Adipocyte (in vitro differentiated cells): ENCODE measurements around the gene CGB8.

Experiments used
- DNase-seq: peaks from one replicate; pipeline ENCODE4 v3.0.0-alpha.2; 2015; ENCODE audit warnings: low read depth
- H3K27me3 ChIP-seq: replicated peaks from 2 replicates; pipeline ENCODE4 v1.7.0; 2013; ENCODE audit warnings: mild to moderate bottlenecking, low read length, moderate library complexity; ENCODE audit not compliant: control insufficient read depth, insufficient read depth
- H3K36me3 ChIP-seq: 2 replicates; pipeline ENCODE4 v1.7.0; 2013; ENCODE audit warnings: low read length, mild to moderate bottlenecking, moderate library complexity; ENCODE audit not compliant: control insufficient read depth, insufficient read depth, severe bottlenecking
- H3K4me1 ChIP-seq: 2 replicates; pipeline ENCODE4 v1.7.0; 2013; ENCODE audit warnings: mild to moderate bottlenecking, low read length, moderate library complexity; ENCODE audit not compliant: control insufficient read depth, insufficient read depth
- H3K4me3 ChIP-seq: 2 replicates; pipeline ENCODE4 v1.7.0; 2013; ENCODE audit warnings: mild to moderate bottlenecking, low read length, moderate library complexity
- H3K9ac ChIP-seq: 2 replicates; pipeline ENCODE4 v1.7.0; 2013; ENCODE audit warnings: mild to moderate bottlenecking, low read length, moderate library complexity
- H3K9me3 ChIP-seq: 2 replicates; pipeline ENCODE4 v1.7.0; 2013; ENCODE audit warnings: mild to moderate bottlenecking, low read length, moderate library complexity; ENCODE audit not compliant: control insufficient read depth

The CGB8 gene

DNA sequence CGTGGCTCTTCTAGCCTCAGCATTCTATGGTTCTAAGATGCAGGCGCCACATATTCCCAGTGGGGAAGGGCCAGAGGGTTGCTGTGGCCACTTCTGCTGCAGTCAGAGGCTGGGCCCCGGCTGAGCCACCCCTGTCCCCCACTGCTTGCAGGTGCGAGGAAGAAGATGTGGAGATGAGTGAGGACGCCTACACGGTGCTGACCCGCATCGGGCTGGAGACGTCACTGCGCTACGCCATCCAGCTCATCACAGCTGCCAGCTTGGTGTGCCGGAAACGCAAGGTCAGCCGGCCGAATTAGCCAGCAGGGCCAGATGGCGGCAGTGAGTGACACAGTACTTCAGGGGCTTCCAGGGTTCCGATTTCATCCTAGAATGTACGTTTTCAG, 34.0 kb downstream of the CGB8 start:
- Histone ChIP-seq H3K36me3 (peaks cover 44% of the 10 kb centered on the region), H3K27me3 (peaks cover 3% of the 10 kb centered on the region), H3K4me3 (no peak overlapping the region), H3K9me3 (no peaks in the 10 kb centered on the region), H3K4me1 (peaks cover 10% of the 10 kb centered on the region), H3K9ac (no peak overlapping the region)
- DNase-seq = no peak

DNA sequence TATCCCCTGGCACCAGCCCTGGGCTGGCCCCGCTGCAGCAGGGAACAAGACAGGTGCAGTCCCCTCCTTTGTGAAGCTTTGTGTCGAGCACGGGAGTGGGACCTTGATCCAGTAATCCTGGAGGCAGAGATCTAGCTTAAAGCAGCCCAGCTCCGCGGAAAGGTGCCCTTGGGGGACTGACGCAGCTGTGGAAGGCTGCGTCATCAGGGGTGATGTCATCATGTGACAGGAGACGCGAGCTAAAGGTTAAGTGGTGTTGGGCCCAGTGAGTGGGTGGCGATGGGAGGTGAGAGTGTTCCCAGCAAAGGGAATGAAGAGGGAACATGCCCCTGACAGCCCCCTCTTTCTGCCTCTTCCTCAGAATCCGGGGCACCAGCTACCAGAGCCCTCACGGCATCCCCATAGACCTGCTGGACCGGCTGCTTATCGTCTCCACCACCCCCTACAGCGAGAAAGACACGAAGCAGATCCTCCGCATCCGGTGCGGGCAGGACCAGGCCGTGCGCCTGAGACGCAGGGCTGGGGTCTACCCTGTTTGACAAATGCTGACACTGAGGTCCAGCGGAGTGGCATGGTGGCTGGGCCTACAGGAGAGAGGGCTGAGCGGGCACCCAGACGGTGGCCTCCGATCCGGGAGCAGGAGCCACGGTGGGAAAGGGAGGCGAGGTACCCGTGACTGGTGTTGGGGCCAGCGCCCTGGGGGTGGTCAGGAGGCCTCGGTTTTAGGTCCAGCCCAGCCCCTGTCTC, 34.6 kb downstream of the CGB8 start:
- DNase-seq = no peak
- H3K36me3 ChIP-seq = peaks cover 50% of the 10 kb centered on the region

DNA sequence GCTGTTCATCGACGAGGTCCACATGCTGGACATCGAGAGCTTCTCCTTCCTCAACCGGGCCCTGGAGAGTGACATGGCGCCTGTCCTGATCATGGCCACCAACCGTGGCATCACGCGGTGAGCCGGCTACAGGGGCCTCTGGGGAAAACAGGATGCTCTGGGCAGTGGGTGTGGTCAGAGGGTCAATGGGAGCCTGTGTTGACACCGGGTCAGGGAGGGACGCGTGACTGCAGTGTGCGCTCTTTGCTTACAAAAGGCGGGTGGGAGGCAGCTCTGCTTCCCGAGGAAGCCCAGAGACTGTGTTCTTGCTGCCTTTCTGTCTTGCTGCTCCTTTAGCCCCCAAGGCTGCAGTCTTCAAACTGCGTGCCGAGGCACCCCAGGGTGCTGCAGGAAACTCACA, 37.7 kb downstream of the CGB8 start:
- no peak for DNase-seq
- H3K9ac ChIP-seq = no peak overlapping the region
- no peak overlapping the region for H3K4me3 ChIP-seq
- H3K9me3 ChIP-seq = no peaks in the 10 kb centered on the region
- H3K36me3 ChIP-seq = peaks cover 63% of the 10 kb centered on the region
- H3K27me3 ChIP-seq = no peaks in the 10 kb centered on the region
- no peaks in the 10 kb centered on the region for H3K4me1 ChIP-seq

More for the DNA sequence above, 34.6 kb downstream of the CGB8 start:
- Histone ChIP-seq H3K9ac (no peak overlapping the region), H3K9me3 (no peaks in the 10 kb centered on the region), H3K4me1 (peaks cover 10% of the 10 kb centered on the region), H3K4me3 (no peak overlapping the region), H3K27me3 (peaks cover 3% of the 10 kb centered on the region)

DNA sequence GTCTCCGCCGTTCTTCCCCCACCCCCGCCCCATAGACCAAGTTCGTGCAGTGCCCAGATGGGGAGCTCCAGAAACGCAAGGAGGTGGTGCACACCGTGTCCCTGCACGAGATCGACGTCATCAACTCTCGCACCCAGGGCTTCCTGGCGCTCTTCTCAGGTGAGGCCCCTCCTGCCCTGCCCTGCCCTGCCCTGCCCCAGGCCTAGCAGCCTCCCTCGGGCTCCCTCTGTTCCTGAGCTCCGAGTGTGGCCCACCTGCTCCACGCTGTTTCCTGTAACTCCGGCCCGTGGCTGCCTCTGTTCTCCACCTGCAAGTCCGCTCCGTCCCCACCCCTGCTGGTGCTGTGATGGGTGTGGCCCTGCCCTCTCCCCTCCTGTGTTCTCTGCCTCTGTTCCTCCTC, 38.5 kb downstream of the CGB8 start:
- H3K4me1 ChIP-seq = no peaks in the 10 kb centered on the region
- H3K4me3 ChIP-seq = no peak overlapping the region
- H3K9ac ChIP-seq = no peak overlapping the region
- no peaks in the 10 kb centered on the region for H3K27me3 ChIP-seq
- H3K36me3 ChIP-seq = peaks cover 61% of the 10 kb centered on the region
- no peaks in the 10 kb centered on the region for H3K9me3 ChIP-seq
- no peak for DNase-seq

DNA sequence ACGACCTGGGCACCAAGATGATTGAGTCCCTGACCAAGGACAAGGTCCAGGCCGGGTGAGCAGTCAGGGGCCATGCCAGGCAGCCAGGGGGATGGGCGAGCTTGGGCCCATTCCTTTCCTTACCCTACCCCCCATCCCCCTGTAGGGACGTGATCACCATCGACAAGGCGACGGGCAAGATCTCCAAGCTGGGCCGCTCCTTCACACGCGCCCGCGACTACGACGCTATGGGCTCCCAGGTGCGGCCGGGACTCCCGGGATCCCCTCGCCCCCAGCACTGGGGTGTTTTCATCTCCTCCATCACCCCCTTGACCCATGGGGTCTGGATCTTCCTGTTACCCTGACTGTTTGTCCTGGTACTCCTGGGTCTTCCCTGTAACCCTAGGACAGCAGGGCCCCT, 39.1 kb downstream of the CGB8 start:
- Histone ChIP-seq H3K9me3 (no peaks in the 10 kb centered on the region), H3K9ac (no peak overlapping the region), H3K4me1 (no peaks in the 10 kb centered on the region), H3K36me3 (peaks cover 61% of the 10 kb centered on the region), H3K4me3 (no peak overlapping the region), H3K27me3 (no peaks in the 10 kb centered on the region)
- DNase-seq = no peak

DNA sequence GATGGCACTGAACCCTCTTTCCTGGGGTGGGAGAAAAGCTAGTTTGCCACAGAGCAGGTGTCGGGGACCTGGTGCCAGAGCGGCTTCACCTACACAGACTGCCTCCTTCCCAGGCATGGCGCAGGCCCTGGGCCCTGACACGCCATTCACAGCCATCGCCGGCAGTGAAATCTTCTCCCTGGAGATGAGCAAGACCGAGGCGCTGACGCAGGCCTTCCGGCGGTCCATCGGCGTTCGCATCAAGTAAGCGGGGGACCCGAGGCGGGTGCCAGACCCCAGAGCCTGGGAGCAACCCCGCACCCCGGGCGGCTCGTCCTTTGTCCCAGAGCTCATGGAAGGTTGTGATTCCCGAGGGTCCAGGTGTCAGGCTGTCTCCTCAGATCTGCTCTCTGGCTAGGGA, 42.0 kb downstream of the CGB8 start:
- Histone ChIP-seq H3K27me3 (no peaks in the 10 kb centered on the region), H3K4me3 (no peak overlapping the region), H3K4me1 (no peaks in the 10 kb centered on the region), H3K9ac (no peak overlapping the region), H3K9me3 (no peaks in the 10 kb centered on the region), H3K36me3 (peaks cover 56% of the 10 kb centered on the region)
- no peak for DNase-seq

DNA sequence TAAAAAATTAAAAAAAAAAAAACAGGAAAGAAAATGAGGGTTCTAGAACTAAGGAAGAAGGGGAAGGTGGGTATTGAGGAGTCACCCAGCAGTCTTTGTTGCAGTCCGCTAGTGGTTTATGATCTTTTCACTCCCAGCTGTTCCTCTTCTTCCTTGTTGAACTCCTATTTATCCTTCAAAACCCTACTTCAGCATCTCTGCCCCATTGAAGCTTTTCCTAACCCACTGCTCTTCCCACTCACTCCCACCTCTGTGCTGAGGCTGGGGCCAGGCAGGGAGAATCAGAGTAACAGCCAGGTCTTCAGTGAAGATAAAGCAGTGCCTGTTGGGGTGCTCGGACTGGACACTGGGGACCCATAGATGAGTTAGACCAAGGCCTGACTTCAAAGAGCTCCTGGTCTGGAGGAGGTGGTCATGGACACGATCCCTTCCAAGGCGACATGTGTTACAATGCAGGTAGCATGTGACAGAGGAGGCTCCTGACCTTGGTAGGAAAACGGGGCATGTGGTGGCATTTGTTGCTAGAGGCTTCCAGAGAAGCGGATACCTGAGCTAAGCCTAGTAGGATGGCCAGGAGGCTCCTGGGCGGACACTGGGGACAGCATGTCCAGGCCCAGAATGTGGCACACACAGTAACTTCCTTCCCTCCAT, 43.8 kb downstream of the CGB8 start:
- H3K27me3 ChIP-seq = no peaks in the 10 kb centered on the region
- no peak overlapping the region for H3K9ac ChIP-seq
- H3K9me3 ChIP-seq = no peaks in the 10 kb centered on the region
- no peak for DNase-seq
- H3K36me3 ChIP-seq = peaks cover 47% of the 10 kb centered on the region
- H3K4me1 ChIP-seq = no peaks in the 10 kb centered on the region
- no peak overlapping the region for H3K4me3 ChIP-seq

DNA sequence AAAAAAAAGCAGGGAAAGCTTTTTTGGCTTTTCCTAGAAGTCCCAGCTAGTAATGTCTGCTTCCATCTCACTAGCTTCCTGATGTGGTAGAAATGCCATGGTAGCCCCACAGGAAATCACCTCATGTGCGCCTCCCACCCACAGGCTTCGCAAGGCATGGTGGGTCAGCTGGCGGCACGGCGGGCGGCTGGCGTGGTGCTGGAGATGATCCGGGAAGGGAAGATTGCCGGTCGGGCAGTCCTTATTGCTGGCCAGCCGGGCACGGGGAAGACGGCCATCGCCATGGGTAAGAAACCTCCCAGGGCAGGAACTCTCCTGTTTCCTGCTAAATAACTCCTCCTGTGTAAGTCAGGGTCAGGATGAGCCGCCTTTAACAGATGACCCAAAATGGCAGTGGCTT, 44.8 kb downstream of the CGB8 start:
- no peaks in the 10 kb centered on the region for H3K4me1 ChIP-seq
- peaks cover 39% of the 10 kb centered on the region for H3K36me3 ChIP-seq
- H3K27me3 ChIP-seq = no peaks in the 10 kb centered on the region
- no peaks in the 10 kb centered on the region for H3K9me3 ChIP-seq
- no peak overlapping the region for H3K4me3 ChIP-seq
- H3K9ac ChIP-seq = no peak overlapping the region
- DNase-seq = no peak

DNA sequence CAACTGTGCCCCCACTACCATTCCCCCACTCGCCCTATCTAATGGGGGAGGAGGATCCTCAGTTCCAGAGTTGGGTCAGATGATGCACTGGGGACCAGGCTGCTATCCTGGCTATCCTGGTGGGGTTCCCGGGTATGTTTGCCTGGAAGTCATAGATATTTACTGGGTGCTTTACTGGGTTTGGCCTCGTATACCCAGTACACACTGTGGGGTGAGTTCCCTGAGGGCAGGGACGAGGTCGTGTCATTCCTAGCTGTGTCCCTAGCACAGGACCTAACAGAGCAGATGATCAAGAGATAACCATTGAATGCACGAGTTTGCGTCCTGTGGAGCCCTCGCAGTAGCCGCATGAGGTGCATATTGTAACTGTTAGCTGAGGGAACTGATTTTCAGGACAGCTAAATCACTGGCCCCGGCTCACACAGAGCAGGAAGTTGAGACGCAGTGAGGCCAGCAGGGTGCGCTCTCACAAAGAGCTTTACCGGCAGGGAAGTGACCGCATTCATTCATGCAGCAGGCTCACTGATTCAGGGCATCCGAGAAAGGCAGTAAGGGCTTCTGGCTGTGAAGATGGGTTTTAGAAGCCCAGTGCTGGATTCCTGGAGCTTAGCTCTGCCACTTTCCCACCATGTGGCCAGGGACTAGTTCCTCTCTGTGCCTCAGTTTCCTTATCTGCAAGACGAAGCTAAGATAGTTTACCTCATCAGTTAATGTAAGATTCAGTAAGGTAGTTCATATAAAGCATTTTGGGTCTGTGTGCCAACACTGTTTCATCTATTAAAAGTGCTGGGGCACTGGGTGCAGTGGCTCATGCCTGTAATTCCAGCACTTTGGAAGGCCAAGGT, 49.2 kb downstream of the CGB8 start:
- no peak overlapping the region for H3K4me3 ChIP-seq
- no peaks in the 10 kb centered on the region for H3K9me3 ChIP-seq
- H3K27me3 ChIP-seq = no peaks in the 10 kb centered on the region
- H3K36me3 ChIP-seq = peaks cover 14% of the 10 kb centered on the region
- H3K9ac ChIP-seq = no peak overlapping the region
- peaks cover 6% of the 10 kb centered on the region for H3K4me1 ChIP-seq
- DNase-seq = peak; percentile 82

DNA sequence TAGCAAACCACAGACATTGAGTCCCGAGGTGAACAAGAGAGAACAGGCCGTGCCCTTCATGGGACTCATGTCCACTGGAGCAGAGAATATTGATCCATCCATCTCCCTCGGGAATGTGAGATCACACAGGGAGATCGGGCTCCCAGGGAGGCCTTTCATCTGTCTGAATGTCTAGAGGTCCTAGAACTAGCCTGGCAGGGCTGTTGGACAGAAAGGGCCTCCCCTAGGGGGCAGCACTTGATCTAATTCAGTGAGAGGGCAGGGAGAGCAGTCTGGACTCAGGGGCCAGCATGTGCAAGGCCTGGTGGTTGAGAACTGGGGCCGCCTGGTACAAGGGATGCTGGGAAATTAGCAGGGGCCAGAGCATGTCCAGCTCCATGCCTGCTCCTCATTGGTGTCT, 50.9 kb downstream of the CGB8 start:
- DNase-seq = peak; percentile 57
- peaks cover 11% of the 10 kb centered on the region for H3K4me1 ChIP-seq
- H3K9me3 ChIP-seq = no peaks in the 10 kb centered on the region
- no peaks in the 10 kb centered on the region for H3K36me3 ChIP-seq
- no peak overlapping the region for H3K4me3 ChIP-seq
- H3K9ac ChIP-seq = peak overlapping the region; percentile 11
- H3K27me3 ChIP-seq = no peaks in the 10 kb centered on the region
